BE2C (cell line): ENCODE measurements around the gene PITHD1.

Experiments
- DNase-seq: peaks from one replicate; pipeline ENCODE4 v3.0.0-alpha.2; 2020
- H3K27me3 ChIP-seq: fragments of 250-450 bp; sonication (Bioruptor Pico); 2 replicates; pipeline ENCODE4 v1.5.1; 2020; ENCODE audit warnings: mild to moderate bottlenecking
- H3K36me3 ChIP-seq: fragments of 250-450 bp; sonication (Bioruptor Pico); 2 replicates; pipeline ENCODE4 v1.5.1; 2020; ENCODE audit warnings: mild to moderate bottlenecking
- H3K4me1 ChIP-seq: fragments of 250-450 bp; sonication (Bioruptor Pico); 2 replicates; pipeline ENCODE4 v1.5.1; 2020
- H3K4me3 ChIP-seq: 2 replicates; pipeline ENCODE4 v1.5.1; 2011; ENCODE audit warnings: low read depth, low read length
- H3K9me3 ChIP-seq: fragments of 250-450 bp; sonication (Bioruptor Pico); 2 replicates; pipeline ENCODE4 v1.5.1; 2020
- CTCF ChIP-seq: IDR thresholded peaks from 2 replicates; pipeline ENCODE4 v1.5.1; 2012; ENCODE audit warnings: mild to moderate bottlenecking, low read depth, low read length

Gene PITHD1

GRCh38 chr1:23796466-23797271 lies 18.5 kb downstream of the PITHD1 start:
- no peak for DNase-seq
- H3K36me3 ChIP-seq = no peaks in the 10 kb centered on the region
- no peaks in the 10 kb centered on the region for H3K27me3 ChIP-seq
- H3K4me1 ChIP-seq = no peaks in the 10 kb centered on the region
- TF ChIP-seq CTCF = no peak
- H3K4me3 ChIP-seq = no peak overlapping the region
- no peaks in the 10 kb centered on the region for H3K9me3 ChIP-seq

GRCh38 chr1:23797478-23798448 lies 19.5 kb downstream of the PITHD1 start:
- no peaks in the 10 kb centered on the region for H3K9me3 ChIP-seq
- H3K36me3 ChIP-seq = no peaks in the 10 kb centered on the region
- DNase-seq = no peak
- no peaks in the 10 kb centered on the region for H3K4me1 ChIP-seq
- no peaks in the 10 kb centered on the region for H3K27me3 ChIP-seq
- TF ChIP-seq CTCF = no peak
- no peak overlapping the region for H3K4me3 ChIP-seq

- Histone ChIP-seq H3K4me3 (no peak overlapping the region), H3K27me3 (no peaks in the 10 kb centered on the region), H3K4me1 (no peaks in the 10 kb centered on the region), H3K9me3 (no peaks in the 10 kb centered on the region), H3K36me3 (no peaks in the 10 kb centered on the region)
- TF ChIP-seq CTCF = no peak
- no peak for DNase-seq
Measured at GRCh38 chr1:23798662-23799142, 20.5 kb downstream of the PITHD1 start.

- H3K27me3 ChIP-seq = no peaks in the 10 kb centered on the region
- DNase-seq = no peak
- no peaks in the 10 kb centered on the region for H3K9me3 ChIP-seq
- H3K4me1 ChIP-seq = no peaks in the 10 kb centered on the region
- TF ChIP-seq CTCF = no peak
- no peak overlapping the region for H3K4me3 ChIP-seq
- H3K36me3 ChIP-seq = no peaks in the 10 kb centered on the region
Measured at GRCh38 chr1:23799255-23799569, 21.0 kb downstream of the PITHD1 start.

GRCh38 chr1:23799570-23800399 lies 21.6 kb downstream of the PITHD1 start:
- no peak for TF ChIP-seq CTCF
- no peaks in the 10 kb centered on the region for H3K36me3 ChIP-seq
- no peak for DNase-seq

More at GRCh38 chr1:23799570-23800399, 21.6 kb downstream of the PITHD1 start:
- Histone ChIP-seq H3K4me3 (peak overlapping the region; percentile 67), H3K4me1 (no peaks in the 10 kb centered on the region), H3K27me3 (no peaks in the 10 kb centered on the region), H3K9me3 (no peaks in the 10 kb centered on the region)
